NCI-H1105 (cell line): Measurements from ENCODE around the gene RAB11A.

ENCODE experiments used
- DNase-seq: peaks from one replicate; lab custom pipeline; 2025; lab: John Stamatoyannopoulos, UW

The RAB11A gene

DNA sequence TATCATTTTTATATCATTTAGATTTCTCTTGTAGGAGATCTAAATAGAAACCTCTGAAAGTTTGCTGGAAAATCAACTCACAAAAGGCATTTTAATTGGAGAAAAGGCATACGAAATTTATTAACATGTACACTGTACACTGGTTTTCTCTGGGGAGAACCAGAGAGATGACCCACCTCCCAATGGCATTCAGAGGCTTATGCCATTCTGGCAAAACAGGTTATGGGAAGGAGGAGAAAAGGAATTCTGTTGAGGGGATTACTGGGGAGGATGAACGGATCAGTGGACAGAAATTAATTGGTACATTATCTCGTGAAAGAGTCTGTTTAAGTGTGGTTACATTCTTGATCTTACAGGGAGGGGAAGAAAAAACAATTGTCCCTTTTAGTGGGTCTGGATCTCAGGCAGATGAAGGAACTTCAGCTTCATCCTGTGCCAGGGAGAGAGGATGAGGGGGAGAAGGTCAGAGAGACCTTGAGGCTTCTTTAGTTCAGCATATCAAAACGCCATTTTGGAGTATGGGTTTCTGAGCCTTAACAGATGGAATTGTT, 16.5 kb downstream of the RAB11A start:
- no peak for DNase-seq

DNA sequence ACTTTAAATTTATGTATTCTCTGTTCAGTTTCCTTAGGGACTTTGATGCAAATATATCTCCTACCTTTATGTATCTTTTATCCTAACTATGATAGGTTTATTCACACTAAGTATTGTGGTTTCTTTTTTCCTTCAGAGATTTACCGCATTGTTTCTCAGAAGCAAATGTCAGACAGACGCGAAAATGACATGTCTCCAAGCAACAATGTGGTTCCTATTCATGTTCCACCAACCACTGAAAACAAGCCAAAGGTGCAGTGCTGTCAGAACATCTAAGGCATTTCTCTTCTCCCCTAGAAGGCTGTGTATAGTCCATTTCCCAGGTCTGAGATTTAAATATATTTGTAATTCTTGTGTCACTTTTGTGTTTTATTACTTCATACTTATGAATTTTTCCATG, 18.3 kb downstream of the RAB11A start:
- no peak for DNase-seq

DNA sequence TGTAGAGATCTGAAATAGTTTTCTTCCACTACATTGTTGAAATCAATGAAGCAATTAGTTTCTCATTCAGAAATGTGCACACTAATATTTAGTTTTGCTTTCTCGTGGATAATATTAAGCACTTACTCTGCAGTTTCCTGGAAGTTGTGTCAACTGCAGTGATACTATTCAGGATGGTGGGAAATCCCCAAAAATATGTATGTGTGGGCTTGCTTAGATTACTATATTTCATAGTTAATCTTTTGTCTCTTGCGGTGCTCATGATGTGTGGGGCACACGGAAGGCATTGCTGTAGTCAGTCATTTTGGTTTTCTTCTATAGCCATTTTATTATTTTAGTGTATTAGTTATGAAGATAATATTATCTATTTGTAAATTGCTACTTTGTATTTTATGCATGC, 19.7 kb downstream of the RAB11A start:
- DNase-seq = no peak

DNA sequence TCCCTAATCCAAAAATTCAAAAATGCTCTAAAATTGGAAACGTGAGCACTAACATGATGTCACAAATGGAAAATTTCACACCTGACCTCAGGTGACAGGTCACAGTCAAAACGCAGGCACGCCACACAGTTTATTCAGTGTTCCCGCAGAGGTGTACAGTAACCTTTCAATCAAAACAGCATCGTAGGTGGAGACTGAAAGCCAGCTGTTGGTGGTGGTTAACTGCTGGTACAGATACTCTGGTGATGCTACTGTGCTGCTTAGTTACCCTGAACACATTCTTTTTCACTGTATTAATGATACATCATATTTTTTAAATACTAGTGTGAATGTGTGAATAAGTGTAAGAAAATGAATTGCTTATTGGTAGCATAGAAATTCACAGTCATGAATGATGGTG, 23.8 kb downstream of the RAB11A start:
- DNase-seq = no peak

DNA sequence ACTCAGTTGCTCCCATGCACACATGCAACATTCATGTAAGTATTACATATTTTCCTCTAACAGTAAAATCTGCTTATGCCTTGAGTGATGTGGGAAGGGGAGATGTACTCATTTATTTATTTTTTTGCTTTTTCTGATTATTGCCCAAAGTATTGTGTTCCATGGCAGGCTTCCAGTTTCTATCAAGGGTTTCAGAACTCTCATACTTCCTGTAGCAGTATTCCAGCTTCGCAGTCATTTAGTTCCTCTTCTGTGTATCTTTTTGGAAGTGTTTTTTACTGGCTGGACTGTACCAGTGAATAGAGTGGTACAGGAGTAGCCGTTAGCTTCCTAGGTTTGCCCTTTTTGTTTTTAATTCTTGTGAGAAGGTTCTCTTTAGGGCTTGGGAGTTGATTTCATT, 26.9 kb downstream of the RAB11A start:
- DNase-seq = no peak

DNA sequence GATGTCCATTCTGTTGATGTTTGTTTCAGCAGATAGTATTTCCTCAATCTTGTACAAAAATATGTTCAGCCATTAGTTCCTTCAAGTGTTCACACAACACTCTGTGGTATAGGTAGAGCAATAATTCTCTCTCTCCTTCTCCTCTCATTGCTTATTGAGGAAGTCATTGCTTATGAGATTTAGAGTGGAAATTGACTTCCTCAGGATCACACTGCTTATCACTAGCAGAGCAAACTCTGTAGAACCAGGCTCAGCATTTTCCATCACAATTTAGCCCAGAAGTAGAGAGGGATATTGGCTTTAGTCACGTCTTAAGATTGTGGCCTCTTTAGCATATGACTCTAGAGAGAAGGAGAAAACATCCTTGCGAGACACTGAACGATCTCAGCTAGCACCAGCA, 31.2 kb downstream of the RAB11A start:
- DNase-seq = no peak

DNA sequence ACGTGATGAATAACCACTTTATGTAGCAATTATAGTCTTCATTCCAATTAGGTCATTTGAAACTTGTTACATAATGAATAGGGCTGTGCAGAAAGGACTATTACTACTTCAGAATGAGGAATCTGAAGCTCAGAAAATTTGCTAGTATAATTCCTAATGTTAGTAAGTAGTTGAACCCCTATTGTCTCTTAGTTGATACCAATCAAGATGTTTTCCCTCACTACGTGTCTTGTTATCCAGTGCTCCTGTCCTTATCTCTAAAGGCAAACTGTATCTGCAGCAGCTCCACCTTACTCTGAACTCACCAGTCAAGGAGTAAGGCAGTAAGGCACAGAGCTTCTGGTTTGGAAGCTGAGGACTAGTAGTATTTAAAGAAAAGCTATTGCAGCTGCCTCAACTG, 32.0 kb downstream of the RAB11A start:
- no peak for DNase-seq

DNA sequence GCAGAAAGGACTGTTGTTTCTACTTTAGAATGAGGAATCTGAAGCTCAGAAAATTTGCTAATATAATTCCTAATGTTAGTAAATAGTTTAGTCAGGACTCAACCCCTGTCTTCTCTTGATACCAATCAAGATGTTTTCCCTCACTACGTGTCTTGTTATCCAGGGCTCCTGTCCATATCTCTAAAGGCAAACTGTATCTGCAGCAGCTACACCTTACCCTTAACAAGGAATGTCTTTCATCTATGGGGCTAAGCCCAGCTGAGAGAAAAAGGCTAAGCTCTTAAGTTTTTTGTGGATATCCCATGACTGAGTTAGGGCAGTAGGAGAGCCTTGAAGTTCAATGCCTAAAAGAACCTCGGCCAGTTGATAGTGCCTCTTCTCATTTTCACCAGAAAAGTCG, 32.5 kb downstream of the RAB11A start:
- no peak for DNase-seq

DNA sequence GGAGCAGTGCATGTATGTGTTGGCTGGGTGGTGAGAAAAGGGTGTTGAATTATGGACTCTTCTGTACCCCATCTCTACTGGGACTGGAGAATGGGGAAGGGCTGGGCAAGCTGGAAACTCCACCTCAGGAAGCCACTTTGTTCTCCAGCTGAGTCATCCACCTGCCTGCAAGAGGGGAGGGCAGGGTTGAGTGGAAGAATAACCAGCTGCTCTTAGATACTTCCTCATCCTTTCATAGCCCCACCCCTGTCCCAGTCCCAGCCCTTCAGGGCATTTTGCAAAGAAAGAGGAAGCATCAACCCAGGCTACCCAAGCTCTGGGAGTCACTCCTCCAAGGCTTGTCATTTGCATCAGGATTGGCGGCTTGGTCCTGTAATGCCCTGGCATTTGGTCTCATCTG, 33.1 kb downstream of the RAB11A start:
- DNase-seq = no peak

DNA sequence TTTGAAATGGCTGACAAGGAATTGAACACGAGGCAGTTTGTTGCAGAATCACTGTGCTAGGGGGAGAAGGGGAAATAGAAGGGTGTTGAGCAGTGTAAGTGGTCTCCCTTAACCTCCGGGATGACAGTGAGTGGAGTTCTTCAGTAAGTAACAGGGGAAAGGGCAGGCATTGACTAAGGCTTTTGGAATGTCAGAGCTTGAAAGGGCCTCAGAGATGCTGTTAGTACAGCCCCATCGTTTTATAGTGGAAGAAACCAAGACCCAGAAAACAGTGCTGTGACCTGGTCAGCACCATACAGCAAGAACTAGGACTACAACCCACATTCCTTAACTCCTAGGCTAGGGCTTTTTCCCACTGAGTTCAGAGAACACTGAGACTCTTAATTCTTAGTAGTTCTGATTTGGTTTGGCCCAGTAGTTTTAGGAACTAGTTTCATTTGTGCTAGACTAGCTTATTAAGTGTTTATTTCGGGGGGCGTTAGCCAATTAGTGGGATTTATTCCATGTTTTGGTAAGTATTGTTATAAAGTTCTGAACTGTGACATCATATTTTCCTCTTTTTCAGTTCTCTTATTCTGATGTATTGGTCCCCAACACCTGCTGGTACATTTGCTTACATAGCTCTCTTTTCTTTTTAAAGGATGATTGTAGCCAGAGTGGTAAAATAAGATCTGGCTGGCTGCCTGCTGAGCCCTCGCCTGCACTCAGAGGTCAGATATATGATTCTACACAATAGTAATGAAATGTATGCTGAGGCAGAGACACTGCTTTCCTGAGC, 34.2 kb downstream of the RAB11A start:
- no peak for DNase-seq

DNA sequence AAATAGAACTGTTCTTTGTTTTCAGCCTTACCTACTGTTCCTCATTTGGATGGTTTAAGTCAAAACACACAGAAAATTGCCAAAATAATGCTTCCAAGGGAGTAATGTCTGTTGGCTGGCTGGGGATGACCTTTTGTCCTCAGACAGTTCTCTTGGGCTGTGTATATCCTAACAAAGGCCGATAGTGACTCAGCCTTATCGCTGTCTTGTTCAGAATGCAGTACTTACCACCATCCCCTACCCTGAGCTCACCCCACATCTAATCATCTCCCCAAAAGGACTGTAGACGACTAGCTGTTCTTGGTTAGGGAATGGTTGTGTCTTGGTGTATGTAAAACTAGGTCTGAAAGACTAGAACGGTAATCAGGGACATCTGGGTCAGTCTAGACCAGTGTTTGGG, 35.0 kb downstream of the RAB11A start:
- no peak for DNase-seq

DNA sequence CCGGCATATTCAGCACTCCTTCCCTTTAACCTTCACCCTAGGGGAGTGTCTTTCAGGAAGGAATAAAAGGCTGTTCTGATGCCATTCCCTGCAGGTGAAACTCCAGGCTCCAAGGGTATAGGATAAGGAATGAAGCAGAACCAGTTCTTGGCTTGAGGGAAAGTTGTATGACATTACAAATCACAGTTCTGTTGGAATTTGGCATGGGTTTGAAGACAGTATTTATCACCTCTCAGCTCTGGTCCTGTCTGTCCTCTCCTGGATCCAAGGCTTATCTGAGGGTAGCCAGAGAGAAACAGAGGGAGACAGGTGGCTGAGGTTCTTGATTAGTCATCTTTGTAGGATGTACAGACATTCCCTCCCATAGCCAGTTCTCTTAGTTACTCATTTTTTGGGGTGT, 37.1 kb downstream of the RAB11A start:
- DNase-seq = no peak

DNA sequence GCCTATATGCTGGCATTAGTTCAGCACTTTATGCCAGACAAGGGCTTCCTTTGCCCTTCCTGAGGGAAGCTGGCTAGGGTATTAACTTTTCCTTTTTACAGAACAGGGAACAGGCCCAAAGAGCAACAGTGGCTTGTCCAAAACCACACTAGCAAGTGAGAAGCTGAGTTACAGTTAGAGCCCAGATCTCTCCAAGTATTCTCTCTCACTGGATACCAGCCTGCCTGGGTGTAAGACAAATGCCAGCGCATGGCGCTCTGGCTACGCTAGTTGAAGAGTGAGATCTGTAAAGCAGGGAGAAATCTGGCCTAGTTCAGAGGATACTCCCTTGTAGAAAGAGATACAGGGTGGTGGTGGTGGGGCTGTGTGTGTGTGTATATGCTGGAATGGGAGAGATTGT, 38.4 kb downstream of the RAB11A start:
- no peak for DNase-seq

DNA sequence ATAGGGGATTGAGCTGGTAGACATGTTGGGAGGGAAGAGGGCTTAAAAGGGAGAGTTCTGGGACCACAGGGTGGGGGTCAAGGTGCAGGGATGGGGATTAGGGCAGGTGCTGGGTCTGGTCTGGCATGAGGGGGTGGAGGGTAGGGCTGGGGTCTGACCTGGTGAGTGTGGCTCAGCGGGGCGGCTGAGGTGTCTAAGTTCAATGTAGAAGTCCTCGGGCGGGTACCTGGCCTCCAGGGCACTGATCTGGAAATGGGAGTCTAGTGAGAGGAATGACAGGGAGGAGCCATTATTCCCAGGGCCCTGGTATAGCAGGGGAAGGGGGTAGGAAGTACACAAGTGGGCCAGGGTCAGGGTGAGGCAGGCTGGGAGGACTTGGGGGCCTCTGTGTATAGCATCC, 39.6 kb downstream of the RAB11A start:
- no peak for DNase-seq

DNA sequence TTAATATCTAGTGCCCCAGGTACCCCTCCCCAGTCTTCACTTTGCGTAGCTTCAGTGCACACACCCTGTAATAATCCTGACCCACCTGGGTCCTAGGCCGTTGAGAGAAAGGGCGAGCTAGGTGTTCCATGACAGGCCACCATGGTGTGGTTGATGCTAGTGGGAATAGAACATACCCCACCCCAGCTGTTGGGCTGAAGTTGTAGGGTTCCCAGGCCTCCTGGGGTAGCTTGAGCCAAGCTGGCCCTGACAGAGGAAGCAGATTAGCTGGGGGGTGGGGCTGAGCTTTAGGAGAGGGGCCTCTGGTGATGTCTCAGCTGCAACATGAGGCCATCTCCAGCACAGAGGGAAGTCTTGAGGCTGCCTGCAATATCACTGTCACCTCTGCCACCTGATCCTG, 40.5 kb downstream of the RAB11A start:
- no peak for DNase-seq

DNA sequence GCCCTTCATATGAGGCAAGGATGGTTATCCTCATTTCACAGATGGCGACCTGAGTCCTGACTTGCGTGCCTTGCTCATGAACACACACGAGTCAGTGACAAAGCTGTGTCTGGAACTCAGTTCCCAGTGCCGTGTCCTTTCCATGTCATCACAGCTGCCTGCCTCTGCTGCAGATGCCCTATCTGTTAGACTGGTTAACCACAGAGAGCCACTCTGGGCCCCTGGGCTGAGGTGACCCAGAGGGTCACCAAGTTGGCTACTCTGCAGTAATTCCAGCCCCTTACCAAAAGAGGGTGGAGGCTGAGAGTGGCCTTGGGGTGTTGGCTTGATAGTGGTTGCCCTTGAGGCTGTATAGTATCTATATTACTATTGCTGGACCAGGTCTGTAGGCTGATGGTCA, 41.0 kb downstream of the RAB11A start:
- DNase-seq = no peak

DNA sequence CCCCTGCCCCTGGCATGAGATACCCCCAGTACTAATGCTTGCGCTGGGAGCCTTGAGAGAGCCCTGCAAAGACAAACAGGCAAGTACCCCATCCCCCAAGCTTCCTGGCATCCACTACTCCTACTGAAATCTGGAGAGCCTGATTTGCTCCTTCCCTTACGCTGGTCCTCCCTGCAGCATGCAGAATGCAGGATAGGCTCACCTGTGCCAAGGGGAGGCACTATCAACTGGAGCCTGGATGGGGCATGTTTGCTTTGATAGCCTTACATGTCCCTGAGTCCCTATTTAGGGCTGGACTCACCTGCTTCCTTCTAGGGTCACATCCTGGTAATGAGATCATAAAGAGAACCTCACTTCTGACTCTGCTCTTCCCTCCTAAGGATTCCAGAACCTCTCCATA, 42.9 kb downstream of the RAB11A start:
- DNase-seq = no peak

DNA sequence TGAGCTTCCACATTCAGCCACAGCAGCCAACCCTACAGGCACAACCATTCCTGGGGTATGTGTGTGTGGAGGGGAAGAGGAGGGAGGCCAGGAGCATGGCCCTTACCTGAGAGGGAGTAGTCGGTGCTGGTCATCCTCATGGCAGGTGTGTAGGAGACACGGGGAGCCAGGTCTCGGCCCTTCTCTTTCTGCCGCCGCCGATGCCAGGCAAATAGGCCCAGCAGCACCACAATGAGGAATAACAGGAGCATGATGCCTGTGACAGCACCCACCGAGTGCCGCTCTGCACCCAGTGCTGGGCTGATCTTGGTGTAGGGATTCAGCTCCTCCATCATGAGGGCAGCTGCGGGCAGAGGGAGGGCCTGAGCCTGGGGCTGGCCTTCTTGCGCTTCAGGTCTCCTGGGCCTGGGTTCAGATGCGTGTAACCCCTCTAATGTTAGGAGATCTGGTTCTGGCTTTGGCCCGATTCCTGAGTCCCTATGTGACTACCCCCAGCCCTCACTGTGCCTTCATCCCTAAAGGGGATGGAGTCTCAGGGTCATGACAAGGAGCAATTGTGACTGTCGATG, 44.4 kb downstream of the RAB11A start:
- DNase-seq = no peak

DNA sequence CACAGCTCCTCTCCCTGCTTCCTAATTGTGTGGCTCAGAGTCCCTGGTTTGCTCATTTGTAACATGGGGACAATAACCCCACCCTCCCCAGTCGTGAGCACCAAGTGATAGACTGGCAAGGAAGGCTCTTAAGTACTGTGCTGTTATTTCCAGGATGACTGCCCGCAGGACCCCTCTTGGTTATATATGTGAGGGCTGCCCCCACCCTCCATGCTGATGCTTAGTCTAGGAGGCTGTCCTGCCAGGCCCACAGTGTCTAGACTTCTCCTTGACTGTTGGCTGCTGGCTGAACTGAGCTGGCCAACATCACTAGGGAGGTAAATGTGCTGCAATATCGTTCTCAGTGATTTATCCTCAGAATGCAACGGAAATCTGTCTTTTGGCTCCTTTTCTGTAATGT, 45.1 kb downstream of the RAB11A start:
- no peak for DNase-seq

DNA sequence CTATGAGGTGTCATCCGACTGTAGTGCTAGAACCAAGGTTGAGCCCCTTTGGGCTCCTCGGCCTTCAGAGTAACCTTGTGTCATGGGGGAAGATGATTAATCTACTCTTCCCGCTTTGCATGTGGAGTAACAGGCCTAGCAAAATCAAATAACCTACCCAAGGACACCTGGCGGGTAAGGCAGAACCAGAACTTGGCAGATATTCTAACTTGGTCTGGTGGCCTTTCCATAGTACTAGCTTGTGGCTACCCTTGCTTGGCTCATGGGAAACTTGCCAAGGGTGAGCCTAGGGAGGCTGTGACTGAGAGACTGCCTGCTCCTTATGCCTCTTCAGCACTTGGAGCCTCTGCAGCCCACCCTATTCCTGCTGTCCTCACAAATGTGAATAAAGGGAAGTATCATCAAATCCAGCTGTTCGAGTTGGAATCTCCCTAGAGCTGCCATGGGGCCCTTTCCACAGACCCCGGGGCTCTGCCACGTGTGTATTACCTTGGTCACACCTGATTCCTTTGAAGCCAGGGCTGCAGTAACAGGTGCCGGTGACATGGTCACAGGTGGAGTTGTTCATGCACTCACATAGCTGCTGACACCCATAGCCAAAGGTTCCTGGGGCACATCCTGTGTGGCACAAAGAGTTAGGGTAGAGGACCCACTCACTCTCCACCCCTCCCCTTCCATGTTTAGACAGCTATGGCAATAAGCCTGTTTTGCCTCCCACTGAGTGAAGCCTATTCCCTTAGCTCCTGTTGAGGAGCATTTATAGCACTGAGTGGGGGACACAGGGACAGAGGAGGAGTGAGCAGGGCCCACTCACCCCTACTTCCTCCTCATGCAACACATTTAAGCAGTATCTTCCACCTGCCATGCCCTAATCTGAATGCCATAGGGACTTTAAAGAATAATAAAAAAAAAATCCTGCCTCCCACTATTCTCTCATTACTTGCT, 46.0 kb downstream of the RAB11A start:
- no peak for DNase-seq

DNA sequence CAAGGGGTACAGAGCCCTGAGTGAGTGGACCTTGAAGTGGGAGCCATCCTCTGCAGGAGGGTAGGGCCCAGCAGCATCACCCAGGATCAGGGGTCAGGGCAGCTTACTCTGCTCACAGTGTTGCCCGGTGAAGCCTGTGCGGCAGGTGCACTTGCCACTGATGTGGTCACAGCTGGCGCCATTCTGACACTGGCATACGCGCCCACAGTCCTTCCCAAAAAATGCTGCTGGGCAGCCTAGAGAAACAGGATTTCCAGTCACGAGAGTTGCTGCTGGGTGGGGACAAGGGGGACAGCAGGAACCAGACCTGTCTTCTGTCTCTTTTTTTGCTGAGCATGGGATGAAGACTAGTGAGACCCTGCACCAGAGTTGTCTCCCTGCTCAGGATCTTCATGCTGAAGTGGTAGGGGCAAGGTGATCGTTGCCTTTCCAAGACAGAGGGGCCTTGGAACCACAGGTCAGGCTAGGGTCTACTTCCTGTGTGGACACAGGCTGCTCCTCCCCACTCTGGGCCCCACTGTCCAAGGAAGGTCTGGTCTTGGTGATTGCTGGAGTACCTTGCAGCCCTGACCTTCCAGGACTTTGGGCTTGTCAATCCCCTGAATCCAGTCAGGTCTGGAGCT, 46.9 kb downstream of the RAB11A start:
- no peak for DNase-seq

DNA sequence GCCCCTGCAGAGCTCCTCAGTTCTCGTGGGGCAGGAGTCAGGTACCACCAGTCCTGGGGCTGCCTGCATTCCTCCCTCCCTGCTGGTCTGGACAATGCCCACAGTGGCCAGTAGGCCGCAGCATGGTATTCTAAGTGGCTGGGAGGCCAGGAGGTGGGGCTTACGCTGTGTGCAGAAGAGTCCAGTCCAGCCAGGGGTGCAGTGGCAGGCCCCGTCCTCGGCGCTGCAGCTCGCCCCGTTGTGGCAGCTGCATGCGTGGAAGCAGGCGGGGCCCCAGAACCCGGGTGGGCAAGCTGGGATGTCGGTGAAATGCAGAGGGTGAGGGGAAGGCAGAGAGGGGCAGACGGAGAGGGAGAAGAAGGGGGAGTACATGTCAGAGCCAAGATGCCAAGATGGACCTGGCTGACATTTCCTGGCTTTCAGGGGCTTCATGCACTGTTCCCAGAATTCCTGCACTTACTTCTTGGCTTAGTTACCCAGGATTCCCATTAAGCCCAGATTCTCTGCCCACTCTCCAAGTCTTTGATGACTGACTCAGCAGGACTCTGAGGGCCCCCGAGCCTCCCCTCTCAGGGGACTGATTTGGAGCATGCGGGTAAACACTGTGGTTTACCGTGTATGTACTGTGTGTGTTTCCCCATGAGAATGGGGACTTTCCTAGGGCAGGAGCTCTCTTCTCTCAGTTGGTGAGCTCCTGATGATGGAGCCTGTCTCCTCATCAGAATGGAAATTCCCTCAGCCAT, 47.5 kb downstream of the RAB11A start:
- DNase-seq = no peak
